Stimulated activated CD4-positive, alpha-beta T cell treated with anti-CD3 and anti-CD28 coated beads, Interleukin-12 subunit alpha, Interleukin-12 subunit beta, amount 100 ng/mL, for 48 hours (primary cell): Measurements from ENCODE around the gene TGM4.
A peak's percentile ranks its signal among the peaks of the same experiment; 100 is the strongest.

Source experiments
- DNase-seq, 3 donors: peaks; one replicate each; pipeline ENCODE4 v3.0.0-alpha.2; 2020; ENCODE audit warnings: low read depth in 2 of 3, low spot score in 1 of 3

The TGM4 gene

DNA sequence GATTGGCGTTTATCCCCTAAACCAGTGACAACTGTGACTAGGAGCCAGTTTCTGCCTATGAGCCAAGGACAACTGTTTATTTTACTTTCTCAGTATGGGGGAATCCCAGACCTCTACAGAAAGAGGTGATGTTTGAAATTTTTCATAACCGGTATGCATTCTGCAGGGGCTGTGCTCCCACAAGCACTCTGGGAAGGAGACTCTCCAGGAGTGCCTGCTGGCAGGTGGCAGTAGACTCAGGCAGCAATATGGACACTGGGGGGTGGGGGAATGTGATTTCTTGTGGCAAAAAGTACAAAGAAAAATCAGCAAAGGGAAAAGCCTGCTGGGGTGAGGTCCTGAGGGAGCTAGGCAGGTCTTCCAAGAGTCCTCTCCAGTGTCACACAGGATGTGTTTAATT, 5.9 kb downstream of the TGM4 start:
- no peak for DNase-seq

- DNase-seq, result no peak
Measured at GRCh38 chr3:44883213-44883955, 9.0 kb downstream of the TGM4 start.

GRCh38 chr3:44883999-44884431, 9.6 kb downstream of the TGM4 start:
- no peak for DNase-seq

- no peak for DNase-seq
Measured at GRCh38 chr3:44885618-44886017, 11.2 kb downstream of the TGM4 start.

- no peak for DNase-seq
Measured at GRCh38 chr3:44886561-44886960, 12.2 kb downstream of the TGM4 start.

- no peak for DNase-seq
Measured at GRCh38 chr3:44887101-44887500, 12.7 kb downstream of the TGM4 start.

GRCh38 chr3:44890258-44890657, 15.8 kb downstream of the TGM4 start:
- DNase-seq, result no peak

GRCh38 chr3:44890852-44891251, 16.4 kb downstream of the TGM4 start:
- no peak for DNase-seq

GRCh38 chr3:44892689-44893088, 18.3 kb downstream of the TGM4 start:
- DNase-seq, result no peak

DNA sequence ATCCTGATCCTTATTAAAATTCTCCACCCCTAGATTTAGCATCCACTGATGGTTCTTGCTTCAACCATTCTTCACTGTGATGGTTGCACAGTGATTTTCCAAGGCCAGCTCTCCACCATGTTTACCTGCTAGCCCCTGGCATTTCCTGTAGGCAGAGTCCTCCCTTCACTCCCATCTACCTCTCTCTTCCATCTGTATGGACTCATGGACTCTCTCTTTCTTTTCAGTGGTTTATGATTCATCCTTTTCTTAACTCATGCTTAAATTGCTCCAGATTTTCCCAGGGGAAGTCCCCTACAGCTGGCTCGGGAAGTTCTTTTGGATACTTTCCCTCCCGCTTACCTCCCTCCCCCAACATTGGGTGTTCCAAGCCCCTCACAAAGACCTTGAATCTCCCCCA, 18.7 kb downstream of the TGM4 start:
- no peak for DNase-seq

GRCh38 chr3:44894485-44894884, 20.1 kb downstream of the TGM4 start:
- no peak for DNase-seq

DNA sequence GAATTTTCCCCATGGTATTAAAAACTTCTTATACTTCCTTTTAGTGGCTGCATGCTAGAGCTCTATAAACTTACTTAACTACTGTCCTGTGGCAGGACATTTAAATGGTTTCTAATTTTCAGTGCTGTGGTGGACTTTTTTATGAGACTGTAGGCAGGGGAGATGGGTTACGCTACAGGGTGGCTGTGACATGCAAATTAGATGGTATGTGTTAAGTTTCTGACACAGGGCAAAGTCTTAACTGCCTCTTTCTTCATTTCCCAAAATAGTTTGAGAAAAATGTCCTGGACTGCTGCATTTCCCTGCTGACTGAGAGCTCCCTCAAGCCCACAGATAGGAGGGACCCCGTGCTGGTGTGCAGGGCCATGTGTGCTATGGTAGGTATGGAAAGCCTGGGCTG, 22.0 kb downstream of the TGM4 start:
- DNase-seq, result no peak

- DNase-seq, result no peak
Measured at GRCh38 chr3:44899683-44900367, 25.4 kb downstream of the TGM4 start.

DNA sequence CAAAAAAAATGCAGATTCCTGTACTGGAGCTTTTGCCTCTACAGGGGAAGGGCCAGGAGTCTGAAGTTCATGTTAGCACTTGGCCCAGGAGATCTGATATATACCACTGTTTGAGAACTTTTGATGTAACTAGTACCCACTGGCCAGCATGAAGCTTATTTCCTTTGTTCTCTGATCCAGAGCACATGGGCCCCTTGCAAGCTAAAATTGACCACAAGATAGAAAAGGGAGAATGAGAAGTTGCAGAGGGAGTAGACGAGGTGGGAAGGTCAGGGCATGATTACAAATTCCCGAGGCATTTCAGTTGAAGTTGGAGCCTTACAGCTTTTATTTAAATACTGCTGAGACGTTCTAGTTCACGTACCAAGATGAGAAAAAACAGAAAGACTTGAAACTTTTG, 28.2 kb downstream of the TGM4 start:
- DNase-seq, result no peak

- DNase-seq, result no peak
Measured at GRCh38 chr3:44903314-44903713, 28.9 kb downstream of the TGM4 start.

DNA sequence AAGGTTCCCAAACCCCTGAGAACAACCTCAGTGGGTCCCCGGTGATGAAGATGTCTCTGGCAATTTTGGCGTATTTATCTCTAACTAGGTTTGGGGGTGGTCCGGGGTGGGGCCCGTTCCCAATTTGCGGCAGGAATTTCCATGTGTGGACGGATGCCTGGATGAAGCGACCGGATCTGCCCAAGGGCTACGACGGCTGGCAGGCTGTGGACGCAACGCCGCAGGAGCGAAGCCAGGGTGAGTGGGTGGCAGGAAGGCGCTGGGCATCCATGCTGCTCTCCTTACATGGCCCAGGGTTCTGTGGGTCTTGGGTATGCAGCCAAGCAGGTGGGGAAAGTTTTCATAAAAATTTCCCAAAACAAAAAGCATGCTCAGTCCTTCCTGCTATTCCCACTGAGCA, 29.3 kb downstream of the TGM4 start:
- DNase-seq, result no peak

DNA sequence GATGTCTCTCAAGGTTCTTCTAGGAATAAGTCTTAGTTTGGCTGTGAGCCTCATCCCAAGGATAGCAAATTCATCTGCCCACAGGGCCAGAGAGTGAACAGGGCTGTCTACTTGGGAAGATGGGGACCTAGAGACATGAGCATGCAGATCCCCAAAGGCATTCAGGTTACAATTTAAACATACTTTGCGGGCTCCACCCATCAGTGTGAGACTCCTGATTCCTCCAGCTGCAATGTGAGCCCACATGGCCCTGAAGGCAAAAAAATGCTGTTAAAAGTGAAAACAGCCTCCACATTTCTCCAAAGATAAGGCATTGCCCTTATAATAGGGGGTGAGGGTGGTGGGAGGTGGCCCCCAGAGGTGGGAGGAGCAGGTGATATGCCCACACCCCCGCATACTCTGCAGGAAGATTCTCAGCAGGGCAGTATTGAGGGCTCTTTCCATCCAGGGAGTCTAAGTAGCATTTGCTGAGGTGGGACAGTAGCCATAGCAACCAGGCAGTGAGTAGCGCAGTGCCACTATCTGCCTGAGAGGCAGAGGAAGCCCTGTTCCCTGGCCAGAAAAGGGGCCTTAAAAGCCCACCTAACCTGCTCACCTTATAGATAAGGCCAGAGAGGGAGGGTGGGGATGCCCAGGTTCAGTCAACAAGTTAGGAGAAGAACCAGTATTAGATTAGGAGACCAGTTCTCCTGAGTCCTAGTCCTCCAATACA, 31.2 kb downstream of the TGM4 start:
- no peak for DNase-seq

DNA sequence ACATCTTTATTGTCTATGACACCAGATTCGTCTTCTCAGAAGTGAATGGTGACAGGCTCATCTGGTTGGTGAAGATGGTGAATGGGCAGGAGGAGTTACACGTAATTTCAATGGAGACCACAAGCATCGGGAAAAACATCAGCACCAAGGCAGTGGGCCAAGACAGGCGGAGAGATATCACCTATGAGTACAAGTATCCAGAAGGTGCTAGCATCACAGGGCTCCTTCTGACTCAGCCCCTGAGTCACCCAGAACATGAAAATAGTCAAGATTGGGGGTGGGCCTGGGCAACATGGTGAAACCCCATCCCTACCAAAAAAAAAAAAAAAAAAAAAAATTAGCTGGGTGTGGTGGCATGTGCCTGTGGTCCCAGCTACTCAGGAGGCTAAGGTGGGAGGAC, 32.6 kb downstream of the TGM4 start:
- DNase-seq, result peak in 1 of 3 donors; percentile 8

DNA sequence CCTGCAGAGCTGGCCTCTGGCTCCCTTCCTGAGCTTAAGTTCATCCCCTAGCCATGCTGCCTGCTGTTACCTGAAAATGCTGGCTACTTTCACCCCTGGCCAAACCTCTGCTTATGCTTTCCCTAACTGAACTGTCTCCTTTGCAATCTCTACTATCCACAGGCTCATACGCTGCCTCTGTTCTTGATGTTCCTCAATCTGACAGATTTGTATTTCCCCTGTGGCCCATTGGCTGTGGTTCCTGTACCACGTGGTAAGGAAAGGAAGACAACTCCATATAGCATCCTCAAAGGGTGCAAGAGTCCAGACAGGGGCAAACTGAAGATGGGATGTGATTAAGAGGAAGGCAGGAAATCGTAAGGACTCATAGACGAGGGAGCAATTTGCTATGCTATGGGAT, 33.2 kb downstream of the TGM4 start:
- DNase-seq, result no peak

DNA sequence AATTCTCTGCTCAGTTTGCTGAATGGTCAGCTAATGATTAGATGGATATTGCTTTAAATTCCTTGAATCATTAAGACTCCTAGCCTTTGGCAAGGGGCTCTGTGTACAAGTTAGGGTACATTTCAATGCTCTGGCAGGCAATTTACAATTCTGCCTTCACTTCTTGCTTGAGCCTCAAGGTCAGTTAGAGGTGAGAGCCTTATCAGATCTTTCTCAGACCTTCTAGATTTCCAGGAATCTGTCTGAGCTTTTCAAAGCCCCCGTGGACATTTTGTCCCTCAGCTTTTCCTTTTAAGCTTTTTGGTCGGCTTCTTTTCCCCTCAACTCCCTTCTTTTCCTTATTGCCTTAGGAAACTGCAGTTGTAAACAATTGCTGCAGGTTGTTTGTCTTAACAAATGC, 34.7 kb downstream of the TGM4 start:
- DNase-seq, result no peak

DNA sequence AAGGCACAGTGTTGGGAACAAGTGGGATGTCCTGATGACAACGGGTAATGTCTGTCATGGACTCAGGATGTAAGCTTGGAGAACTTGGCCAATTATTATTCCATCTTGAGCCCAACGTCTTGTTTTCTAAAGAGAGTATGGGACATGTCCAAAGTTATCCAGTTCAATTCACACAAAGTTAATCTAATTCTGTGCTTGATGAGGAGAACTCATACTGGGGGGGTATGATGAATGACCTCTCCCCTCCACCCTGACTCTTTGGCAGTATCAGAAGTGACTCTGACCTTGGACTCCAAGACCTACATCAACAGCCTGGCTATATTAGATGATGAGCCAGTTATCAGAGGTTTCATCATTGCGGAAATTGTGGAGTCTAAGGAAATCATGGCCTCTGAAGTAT, 36.3 kb downstream of the TGM4 start:
- no peak for DNase-seq

DNA sequence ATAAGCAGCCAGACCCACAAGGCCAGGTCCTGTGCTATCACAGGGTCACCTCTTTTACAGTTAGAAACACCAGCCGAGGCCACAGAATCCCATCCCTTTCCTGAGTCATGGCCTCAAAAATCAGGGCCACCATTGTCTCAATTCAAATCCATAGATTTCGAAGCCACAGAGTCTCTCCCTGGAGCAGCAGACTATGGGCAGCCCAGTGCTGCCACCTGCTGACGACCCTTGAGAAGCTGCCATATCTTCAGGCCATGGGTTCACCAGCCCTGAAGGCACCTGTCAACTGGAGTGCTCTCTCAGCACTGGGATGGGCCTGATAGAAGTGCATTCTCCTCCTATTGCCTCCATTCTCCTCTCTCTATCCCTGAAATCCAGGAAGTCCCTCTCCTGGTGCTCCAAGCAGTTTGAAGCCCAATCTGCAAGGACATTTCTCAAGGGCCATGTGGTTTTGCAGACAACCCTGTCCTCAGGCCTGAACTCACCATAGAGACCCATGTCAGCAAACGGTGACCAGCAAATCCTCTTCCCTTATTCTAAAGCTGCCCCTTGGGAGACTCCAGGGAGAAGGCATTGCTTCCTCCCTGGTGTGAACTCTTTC, 39.6 kb downstream of the TGM4 start:
- peak; percentile 25 to 59 (median 41) for DNase-seq
